Peyer's patch (tissue), 4 donors: ENCODE data around the gene LRRC63. TPM values are rescaled to one million over a fixed set of nuclear protein-coding genes. Genes with fewer than 3 reads are reported as not detected.

Experiments
- DNase-seq, 3 donors: peaks; one replicate each; pipeline ENCODE4 v3.0.0-alpha.2; 2017 to 2019
- H3K27ac ChIP-seq, 4 donors: fragments of 200-600 bp; sonication (generic); one replicate each; pipeline ENCODE4 v1.5.1; 2016 to 2019
- H3K27me3 ChIP-seq, 2 donors: fragments of 200-600 bp; sonication (generic); one replicate each; pipeline ENCODE4 v1.5.1; 2019
- H3K36me3 ChIP-seq, 3 donors: fragments of 200-600 bp; sonication (generic); one replicate each; pipeline ENCODE4 v1.5.1; 2016 to 2019
- H3K4me1 ChIP-seq, 4 donors: fragments of 200-600 bp; sonication (generic); one replicate each; pipeline ENCODE4 v1.5.1; 2016 to 2019
- H3K4me3 ChIP-seq, 4 donors: fragments of 200-600 bp; sonication (generic); 1 replicate in 3 of 4; 2 replicates in 1 of 4; pipeline ENCODE4 v1.5.1; 2016 to 2019; ENCODE audit warnings: mild to moderate bottlenecking in 1 of 4
- H3K9me3 ChIP-seq, 4 donors: fragments of 200-600 bp; sonication (generic); one replicate each; pipeline ENCODE4 v1.5.1; 2016 to 2019; ENCODE audit warnings: mild to moderate bottlenecking in 1 of 4
- POLR2A ChIP-seq, 2 donors: fragments of 450-650 bp; IDR thresholded peaks; one replicate each; pipeline ENCODE4 v1.5.1; 2017; ENCODE audit warnings: antibody characterized with exemption in 2 of 2, mild to moderate bottlenecking in 2 of 2, moderate library complexity in 2 of 2
- total RNA-seq, 4 donors: library from RNA; depleted of rRNA; stranded (reverse); fragments of >200 nt; gene quantifications; one replicate each; pipeline ENCODE4 v1.1.0, GENCODE V29; 2016
- TF ChIP-seq, protein P1 (sequence below), 6 experiments: fragments of 450-650 bp in 4 of 6; fragments of 200-600 bp in 2 of 6; sonication (generic) in 1 of 6; IDR thresholded peaks; one replicate each; pipeline ENCODE4 v1.5.1; 2017 to 2019; ENCODE audit warnings: antibody characterized with exemption in 6 of 6, mild to moderate bottlenecking in 3 of 6, moderate library complexity in 1 of 6

The LRRC63 gene
- total RNA-seq, 4 donors from 2014 or later: 0.40 TPM; not detected in 3

GRCh38 chr13:46202966-46203365 is 8.8 kb upstream of the LRRC63 start:
- TF ChIP-seq, protein P1, sequence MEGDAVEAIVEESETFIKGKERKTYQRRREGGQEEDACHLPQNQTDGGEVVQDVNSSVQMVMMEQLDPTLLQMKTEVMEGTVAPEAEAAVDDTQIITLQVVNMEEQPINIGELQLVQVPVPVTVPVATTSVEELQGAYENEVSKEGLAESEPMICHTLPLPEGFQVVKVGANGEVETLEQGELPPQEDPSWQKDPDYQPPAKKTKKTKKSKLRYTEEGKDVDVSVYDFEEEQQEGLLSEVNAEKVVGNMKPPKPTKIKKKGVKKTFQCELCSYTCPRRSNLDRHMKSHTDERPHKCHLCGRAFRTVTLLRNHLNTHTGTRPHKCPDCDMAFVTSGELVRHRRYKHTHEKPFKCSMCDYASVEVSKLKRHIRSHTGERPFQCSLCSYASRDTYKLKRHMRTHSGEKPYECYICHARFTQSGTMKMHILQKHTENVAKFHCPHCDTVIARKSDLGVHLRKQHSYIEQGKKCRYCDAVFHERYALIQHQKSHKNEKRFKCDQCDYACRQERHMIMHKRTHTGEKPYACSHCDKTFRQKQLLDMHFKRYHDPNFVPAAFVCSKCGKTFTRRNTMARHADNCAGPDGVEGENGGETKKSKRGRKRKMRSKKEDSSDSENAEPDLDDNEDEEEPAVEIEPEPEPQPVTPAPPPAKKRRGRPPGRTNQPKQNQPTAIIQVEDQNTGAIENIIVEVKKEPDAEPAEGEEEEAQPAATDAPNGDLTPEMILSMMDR (IDR thresholded peaks at IDR 0.05): no peak
- TF ChIP-seq POLR2A (IDR thresholded peaks at IDR 0.05): no peak

GRCh38 chr13:46206143-46206542 is 5.6 kb upstream of the LRRC63 start:
- Histone ChIP-seq H3K4me1 (no peaks in the 10 kb centered on the region), H3K4me3 (no peak overlapping the region), H3K36me3 (no peaks in the 10 kb centered on the region), H3K9me3 (no peaks in the 10 kb centered on the region), H3K27ac (no peak overlapping the region), H3K27me3 (no peaks in the 10 kb centered on the region)
- no peak for DNase-seq
- TF ChIP-seq, protein P1 (IDR thresholded peaks at IDR 0.05): no peak
- no peak for TF ChIP-seq POLR2A (IDR thresholded peaks at IDR 0.05)

More at GRCh38 chr13:46202966-46203365, 8.8 kb upstream of the LRRC63 start:
- no peaks in the 10 kb centered on the region for H3K4me1 ChIP-seq
- H3K4me3 ChIP-seq: no peak overlapping the region
- H3K27ac ChIP-seq: no peak overlapping the region
- H3K27me3 ChIP-seq: no peaks in the 10 kb centered on the region
- H3K9me3 ChIP-seq: no peaks in the 10 kb centered on the region
- no peak for DNase-seq
- no peaks in the 10 kb centered on the region for H3K36me3 ChIP-seq

- TF ChIP-seq, protein P1 (IDR thresholded peaks at IDR 0.05): no peak
- TF ChIP-seq POLR2A (IDR thresholded peaks at IDR 0.05): no peak
- no peak for DNase-seq
These were observed 3.9 kb upstream of the LRRC63 start for GRCh38 chr13:46207828-46208227.

GRCh38 chr13:46210362-46211083 is 1.2 kb upstream of the LRRC63 start:
- Histone ChIP-seq H3K9me3 (no peaks in the 10 kb centered on the region), H3K36me3 (no peaks in the 10 kb centered on the region), H3K27me3 (no peaks in the 10 kb centered on the region), H3K4me3 (no peak overlapping the region), H3K4me1 (no peaks in the 10 kb centered on the region), H3K27ac (no peak overlapping the region)
- DNase-seq: no peak
- TF ChIP-seq, protein P1 (IDR thresholded peaks at IDR 0.05): no peak
- no peak for TF ChIP-seq POLR2A (IDR thresholded peaks at IDR 0.05)

More at GRCh38 chr13:46207828-46208227, 3.9 kb upstream of the LRRC63 start:
- H3K36me3 ChIP-seq: no peaks in the 10 kb centered on the region
- no peaks in the 10 kb centered on the region for H3K27me3 ChIP-seq
- no peak overlapping the region for H3K4me3 ChIP-seq
- no peak overlapping the region for H3K27ac ChIP-seq
- H3K4me1 ChIP-seq: no peaks in the 10 kb centered on the region
- H3K9me3 ChIP-seq: no peaks in the 10 kb centered on the region

DNA sequence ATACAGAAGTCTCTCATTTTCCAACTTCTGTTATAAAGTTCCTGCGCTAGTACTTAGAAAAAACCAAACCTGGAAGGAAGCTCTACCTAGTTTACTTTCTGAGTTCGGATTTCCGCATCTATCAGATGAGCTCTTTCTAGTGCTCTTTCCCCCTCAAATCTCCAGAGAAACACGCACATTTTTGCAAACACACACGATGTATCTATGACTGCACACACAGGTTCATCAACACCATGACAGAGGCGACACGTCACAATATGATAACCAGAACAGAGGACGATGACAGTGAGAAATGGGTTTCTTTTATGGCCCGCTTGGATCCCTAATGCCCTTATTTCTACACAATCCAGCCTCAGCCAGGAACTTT is 629 bp upstream of the LRRC63 start:
- no peaks in the 10 kb centered on the region for H3K4me1 ChIP-seq
- no peaks in the 10 kb centered on the region for H3K27me3 ChIP-seq
- peak overlapping the region in 3 of 4 donors; percentile 8 to 57 (median 16) for H3K27ac ChIP-seq
- H3K36me3 ChIP-seq: no peaks in the 10 kb centered on the region
- no peaks in the 10 kb centered on the region for H3K9me3 ChIP-seq
- no peak for DNase-seq
- TF ChIP-seq POLR2A (IDR thresholded peaks at IDR 0.05): no peak
- TF ChIP-seq, protein P1 (IDR thresholded peaks at IDR 0.05): no peak
- peak overlapping the region; percentile 32 to 60 (median 43) for H3K4me3 ChIP-seq
